Ovary (tissue), 10 donors: ENCODE measurements around the gene NUP133. TPM values are rescaled to one million over a fixed set of nuclear protein-coding genes. Genes with fewer than 3 reads are reported as not detected.

Experiments
- DNase-seq, 5 donors: peaks; one replicate each; pipeline ENCODE4 v3.0.0-alpha.2; 2019 to 2020
- H3K27ac ChIP-seq, 2 donors: fragments of 200-600 bp; one replicate each; pipeline versions ENCODE4 v1.5.1 to v1.8.0; 2019 to 2022
- H3K27me3 ChIP-seq: fragments of 200-600 bp; one replicate; pipeline ENCODE4 v1.8.0; 2022
- H3K36me3 ChIP-seq: fragments of 200-600 bp; sonication (generic); one replicate; pipeline ENCODE4 v1.5.1; 2019
- H3K4me1 ChIP-seq: one replicate; pipeline ENCODE4 v1.8.1; 2013; ENCODE audit warnings: mild to moderate bottlenecking, moderate library complexity; ENCODE audit not compliant: insufficient read depth
- H3K4me3 ChIP-seq: fragments of 200-600 bp; sonication (generic); one replicate; pipeline ENCODE4 v1.5.1; 2017
- H3K9me3 ChIP-seq, 2 donors: fragments of 200-600 bp in 1 of 2; sonication (generic) in 1 of 2; one replicate each; pipeline versions ENCODE4 v1.5.1 to v1.8.1; 2013 to 2019; ENCODE audit warnings: mild to moderate bottlenecking in 1 of 2, moderate library complexity in 1 of 2
- CTCF ChIP-seq, 3 donors: fragments of 450-650 bp in 2 of 3; fragments of 200-600 bp in 1 of 3; IDR thresholded peaks; one replicate each; pipeline versions ENCODE4 v1.5.1 to v1.8.0; 2016 to 2022; ENCODE audit warnings: antibody characterized with exemption in 3 of 3, mild to moderate bottlenecking in 1 of 3
- EP300 ChIP-seq: sonication (generic); formaldehyde crosslinking; IDR thresholded peaks from one replicate; pipeline ENCODE4 v1.6.1; 2017; ENCODE audit warnings: antibody characterized with exemption
- POLR2A ChIP-seq: fragments of 450-650 bp; IDR thresholded peaks from one replicate; pipeline ENCODE4 v1.6.1; 2017; ENCODE audit warnings: antibody characterized with exemption, mild to moderate bottlenecking, moderate library complexity
- WGBS, 3 donors: extraction: QIAGEN DNeasy Blood & Tissue Kit in 1 of 3; methylation state at CpG; one replicate each; pipeline versions ENCODE4 v1.1.5 to v1.1.7; 2013 to 2017; 5-methylcytosine and 5-hydroxymethylcytosine counted together
- intact Hi-C, 4 donors: fragments of 100-400 bp; cut with DNase I; formaldehyde crosslinking; loops; one replicate each; pipeline versions ENCODE4 v1.11.0 to v1.15.1; 2022 to 2023
- long read RNA-seq, 3 donors: library from polyadenylated mRNA in 2 of 3; unstranded in 2 of 3; transcript quantifications; one replicate each; pipeline ENCODE4 v2.0.0 and lab custom pipeline, GENCODE V29; 2021 to 2026
- polyA plus RNA-seq, 2 donors: library from polyadenylated mRNA; stranded (reverse); fragments of 200-250 nt in 1 of 2; fragments of 350-450 nt in 1 of 2; fragmentation: Illumina TruSeq in 1 of 2; extraction: RNeasy Lipid Tissue Mini Kit (QIAGEN cat#74804) in 1 of 2; gene quantifications; one replicate each; pipeline ENCODE4 v1.2.3, GENCODE V29; 2013 to 2014
- total RNA-seq, 7 donors: library from RNA; depleted of rRNA in 2 of 7; stranded (reverse); fragments of >200 nt in 2 of 7; fragmentation: NEBNext Ultra II Directional in 3 of 7; extraction: Animal tissue kit (Norgen Biotek cat#: 25700) in 3 of 7; gene quantifications; one replicate each; pipeline versions ENCODE4 v1.1.0 to v1.2.4, GENCODE V29; 2016 to 2023
- donor health status: DM: no; HTN: no; CAD: no; lungs with moderate emphysema.
- donor health status: DM: no; HTN: no; CAD: no.
- donor health status: Bipolar disorder and iron deficiency.
- donor health status: DM: yes; HTN: yes; CAD: no.
- donor health status: DM: no; HTN: no; CAD: no.
- donor health status: DM: yes; HTN: yes; CAD: no.

The NUP133 gene
- total RNA-seq (10 to 100 TPM; 40.5 to 49.2 (median 40.8) TPM), polyA plus RNA-seq (10 to 100 TPM; 15.3 to 29.3 TPM)
- long read RNA-seq, donor 1, full-length matches to known transcripts: 5 of 80 reads
- long read RNA-seq, donor 1, partial matches to known transcripts: 65 of 80 reads
- long read RNA-seq, donor 1, other reads (novel, unspliced or antisense): 10 of 80 reads
- long read RNA-seq, donor 2, full-length matches to known transcripts: 5 of 10 reads
- long read RNA-seq, donor 2, partial matches to known transcripts: 5 of 10 reads
- long read RNA-seq, donor 2, other reads (novel, unspliced or antisense): 0 of 10 reads
- long read RNA-seq, donor 3, full-length matches to known transcripts: 80 of 89 reads
- long read RNA-seq, donor 3, partial matches to known transcripts: 3 of 89 reads
- long read RNA-seq, donor 3, other reads (novel, unspliced or antisense): 6 of 89 reads

GRCh38 chr1:229507951-229508822 is at the start of gene NUP133:
TSS of gene NUP133 (minus strand) at chr1:229508341. CDS start at chr1:229508249, 92 bp downstream.
- H3K36me3 ChIP-seq: no peaks in the 10 kb centered on the region
- peak within 1 kb of the TSS; percentile 97 for H3K4me3 ChIP-seq
- peak; percentile 99 to 100 (median 99) for DNase-seq
- peak within 1 kb of the TSS; percentile 84 to 90 for H3K27ac ChIP-seq
- intact Hi-C loops: no loop called here
- 0% methylated on average over 58 to 65 of the region's 65 CpGs for WGBS, 3 donors
- H3K4me1 ChIP-seq: no peaks in the 10 kb centered on the region
- no peaks in the 10 kb centered on the region for H3K9me3 ChIP-seq
- TF ChIP-seq CTCF (IDR thresholded peaks at IDR 0.05) (no peak), POLR2A (peak; percentile 94)
- no peaks in the 10 kb centered on the region for H3K27me3 ChIP-seq

- 34 to 38% (median 36%) methylated on average over 5 of the region's 5 CpGs for WGBS, 3 donors
- intact Hi-C loops: loop anchor here in 2 of 4 donors (5.0 kb wide), 1 partner anchor 70 kb away; the partner anchor contains the start of genes TAF5L (in 2 of the 2) and URB2 (in 2 of the 2)
- no peaks in the 10 kb centered on the region for H3K27me3 ChIP-seq
- TF ChIP-seq CTCF (IDR thresholded peaks at IDR 0.05) (no peak), POLR2A (no peak), EP300 (no peak)
- no peaks in the 10 kb centered on the region for H3K36me3 ChIP-seq
- H3K4me1 ChIP-seq: peaks cover 6% of the 10 kb centered on the region
- H3K27ac ChIP-seq: peak overlapping the region in 1 of 2 donors; percentile 94
- no peaks in the 10 kb centered on the region for H3K9me3 ChIP-seq
- DNase-seq: no peak
- H3K4me3 ChIP-seq: peak overlapping the region; percentile 90
Measured at GRCh38 chr1:229557200-229557850, 49.2 kb upstream of the NUP133 start.

GRCh38 chr1:229554886-229555621 is 46.9 kb upstream of the NUP133 start:
- H3K9me3 ChIP-seq: no peaks in the 10 kb centered on the region
- DNase-seq: no peak
- WGBS, 3 donors: 83 to 90% (median 87%) methylated on average over 10 of the region's 10 CpGs
- TF ChIP-seq CTCF (IDR thresholded peaks at IDR 0.05) (no peak), EP300 (no peak), POLR2A (no peak)
- no peak overlapping the region for H3K4me3 ChIP-seq
- peaks cover 6% of the 10 kb centered on the region for H3K4me1 ChIP-seq
- H3K27ac ChIP-seq: no peak overlapping the region
- H3K27me3 ChIP-seq: no peaks in the 10 kb centered on the region
- intact Hi-C loops: loop anchor here in 2 of 4 donors (5.0 kb wide), 1 partner anchor 72 kb away; the partner anchor contains the start of genes TAF5L (in 2 of the 2) and URB2 (in 2 of the 2)
- no peaks in the 10 kb centered on the region for H3K36me3 ChIP-seq
